ENCODE data around the gene WWOX. TPM values are rescaled to one million over a fixed set of nuclear protein-coding genes. Genes with fewer than 3 reads are reported as not detected.

WWOX gene
- total and polyA plus RNA-seq, 2 of the 13 experiments (the other 11 are each of a cell fraction or from before 2014, with no cell fraction given), result 9.1 to 37.4 TPM

GRCh38 chr16:78433116-78433515, 333.7 kb downstream of the WWOX start (continued):
- TF ChIP-seq ATF1 (CRISPR knock-in tag; IDR thresholded peaks at IDR 0.05), result no peak
- TF ChIP-seq ZSCAN20 (CRISPR knock-in tag; IDR thresholded peaks at IDR 0.05; ENCODE audit: borderline replicate concordance), result no peak
- no peak for TF ChIP-seq YEATS4 (CRISPR knock-in tag; IDR thresholded peaks at IDR 0.05; ENCODE audit: borderline replicate concordance)

DNA sequence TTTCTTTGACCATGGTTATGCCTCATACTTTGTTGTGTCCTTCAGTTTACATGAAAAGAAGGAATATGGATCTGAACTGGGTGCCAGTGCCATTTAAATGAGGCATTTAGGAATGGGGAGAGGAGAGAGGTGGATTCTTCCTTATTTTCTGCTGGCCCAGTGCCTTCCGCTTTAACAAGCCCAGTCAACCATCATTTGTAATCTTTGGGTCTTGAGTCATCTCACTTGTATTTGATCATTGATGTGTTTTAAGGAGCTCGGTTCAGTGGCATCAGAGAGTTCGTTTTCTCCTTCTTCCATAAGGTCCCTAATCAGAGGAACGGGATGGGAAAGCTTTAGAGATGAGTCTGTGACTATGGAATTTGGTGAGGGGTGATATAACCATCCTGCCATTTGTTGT, 334.9 kb downstream of the WWOX start:
- H3K4me1 ChIP-seq (ENCODE audit: insufficient read depth, low read length), result peaks cover 8% of the 10 kb centered on the region
- no peak for DNase-seq (ENCODE audit: low spot score)
- FAIRE-seq, result no peak
- ATAC-seq, result no peak
- H3K9me3 ChIP-seq (ENCODE audit: low read length), result no peaks in the 10 kb centered on the region
- no peak overlapping the region for H3K4me3 ChIP-seq (replicated peaks in 1 of 3; ENCODE audit: insufficient read depth in 1 of 3, low read depth in 2 of 3, low read length in 3 of 3)
- H4K20me1 ChIP-seq (ENCODE audit: insufficient read depth, low read length), result no peaks in the 10 kb centered on the region
- ChIA-PET CTCF (ENCODE audit: low intra/inter-chr PET ratio, low total read pairs) (no interaction called here), POLR2A (no interaction called here)
- no peak overlapping the region for H2AFZ ChIP-seq (ENCODE audit: low read length)
- BruUV-seq (replicated peaks), result no TSS peak
- peaks cover 0 to 7% of the 10 kb centered on the region in 2 experiments; a peak in 3 of 5 replicates for H3K36me3 ChIP-seq (replicated peaks in 1 of 2; ENCODE audit: control insufficient read depth in 1 of 2, insufficient read depth in 2 of 2, low read length in 2 of 2)
- no peaks in the 10 kb centered on the region for H3K79me2 ChIP-seq (ENCODE audit: insufficient read depth, low read length)
- 95% methylated on average over 4 of the region's 4 CpGs for whole genome bisulfite sequencing (ENCODE audit: low lambda C conversion rate)
- H3K9ac ChIP-seq (ENCODE audit: insufficient read depth, low read depth, low read length), result no peak overlapping the region
- in situ Hi-C loops (cut with HindIII; ENCODE audit: extremely low pct_ligation_motif_present, low pct_unique_long_range_greater_than_20kb) (no loop called here), intact Hi-C loops (cut with micrococcal nuclease; ENCODE audit: unreplicated experiment) (no loop called here)
- TF ChIP-seq, protein P1, sequence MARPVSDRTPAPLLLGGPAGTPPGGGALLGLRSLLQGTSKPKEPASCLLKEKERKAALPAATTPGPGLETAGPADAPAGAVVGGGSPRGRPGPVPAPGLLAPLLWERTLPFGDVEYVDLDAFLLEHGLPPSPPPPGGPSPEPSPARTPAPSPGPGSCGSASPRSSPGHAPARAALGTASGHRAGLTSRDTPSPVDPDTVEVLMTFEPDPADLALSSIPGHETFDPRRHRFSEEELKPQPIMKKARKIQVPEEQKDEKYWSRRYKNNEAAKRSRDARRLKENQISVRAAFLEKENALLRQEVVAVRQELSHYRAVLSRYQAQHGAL (CRISPR knock-in tag; IDR thresholded peaks at IDR 0.05; ENCODE audit: not compliant biosample characterization), result no peak
- TF ChIP-seq ZNF883 (CRISPR knock-in tag; IDR thresholded peaks at IDR 0.05; ENCODE audit: not compliant biosample characterization) (no peak), ZNF292 (CRISPR knock-in tag; IDR thresholded peaks at IDR 0.05; ENCODE audit: borderline replicate concordance, low read depth) (no peak), ZFYVE20 (CRISPR knock-in tag; IDR thresholded peaks at IDR 0.05; ENCODE audit: borderline replicate concordance, low read depth) (no peak), FOXJ3 (CRISPR knock-in tag; IDR thresholded peaks at IDR 0.05; ENCODE audit: borderline replicate concordance) (no peak), SIN3B (IDR thresholded peaks at IDR 0.05; ENCODE audit: low read length) (no peak), TEAD3 (CRISPR knock-in tag; optimal IDR thresholded peaks at IDR 0.05; ENCODE audit: borderline replicate concordance) (no peak), ZNF232 (CRISPR knock-in tag; IDR thresholded peaks at IDR 0.05; ENCODE audit: borderline replicate concordance) (no peak), NR1H2 (CRISPR knock-in tag; IDR thresholded peaks at IDR 0.05; ENCODE audit: borderline replicate concordance, low read depth) (no peak), GMEB1 (CRISPR knock-in tag; IDR thresholded peaks at IDR 0.05; ENCODE audit: borderline replicate concordance) (no peak), MXI1 (IDR thresholded peaks at IDR 0.05; ENCODE audit: borderline replicate concordance, low read depth, low read length) (no peak), IRF9 (CRISPR knock-in tag; IDR thresholded peaks at IDR 0.05; ENCODE audit: borderline replicate concordance) (no peak)
- TF ChIP-seq, protein P2, sequence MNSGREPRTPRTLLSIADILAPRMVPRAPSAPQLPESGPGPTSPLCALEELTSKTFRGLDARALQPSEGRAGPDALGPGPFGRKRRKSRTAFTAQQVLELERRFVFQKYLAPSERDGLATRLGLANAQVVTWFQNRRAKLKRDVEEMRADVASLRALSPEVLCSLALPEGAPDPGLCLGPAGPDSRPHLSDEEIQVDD (CRISPR knock-in tag; IDR thresholded peaks at IDR 0.05; ENCODE audit: borderline replicate concordance), result no peak
- no peaks in the 10 kb centered on the region for H3K27me3 ChIP-seq (ENCODE audit: control insufficient read depth in 1 of 2, insufficient read depth in 2 of 2, low read length in 2 of 2)
- H3K4me2 ChIP-seq (ENCODE audit: low read depth, low read length), result no peak overlapping the region
- H3K27ac ChIP-seq (ENCODE audit: extremely low read length, insufficient read depth, low read length), result no peak overlapping the region
